Liver (tissue), 9 donors: ENCODE measurements around the gene STK40. TPM values are rescaled to one million over a fixed set of nuclear protein-coding genes. Genes with fewer than 3 reads are reported as not detected.

Experiments
- DNase-seq: peaks from one replicate; pipeline ENCODE4 v3.0.0-alpha.2; 2017; ENCODE audit warnings: low spot score
- H3K27ac ChIP-seq, 2 donors: one replicate each; pipeline ENCODE4 v1.7.0; 2013; ENCODE audit warnings: inconsistent platforms in 2 of 2, low read length in 2 of 2, control low read depth in 1 of 2, low read depth in 1 of 2, mild to moderate bottlenecking in 1 of 2
- H3K27me3 ChIP-seq, 4 donors: one replicate each; pipeline versions ENCODE4 v1.6.1 to v1.7.0; 2013; ENCODE audit warnings: low read length in 3 of 4, inconsistent platforms in 1 of 4, mild to moderate bottlenecking in 1 of 4, moderate library complexity in 1 of 4; ENCODE audit not compliant: control insufficient read depth in 4 of 4, insufficient read depth in 4 of 4
- H3K36me3 ChIP-seq, 4 donors: one replicate each; pipeline versions ENCODE4 v1.6.1 to v1.7.0; 2013; ENCODE audit warnings: low read length in 3 of 4, mild to moderate bottlenecking in 3 of 4, low read depth in 1 of 4, moderate library complexity in 1 of 4; ENCODE audit not compliant: control insufficient read depth in 4 of 4, insufficient read depth in 3 of 4
- H3K4me1 ChIP-seq, 4 donors: one replicate each; pipeline versions ENCODE4 v1.6.1 to v1.7.0; 2013; ENCODE audit warnings: low read length in 3 of 4, mild to moderate bottlenecking in 3 of 4, moderate library complexity in 1 of 4; ENCODE audit not compliant: control insufficient read depth in 4 of 4, insufficient read depth in 4 of 4
- H3K4me3 ChIP-seq, 3 donors: one replicate each; pipeline versions ENCODE4 v1.6.1 to v1.7.0; 2013; ENCODE audit warnings: low read length in 3 of 3, control low read depth in 1 of 3, low read depth in 1 of 3, mild to moderate bottlenecking in 1 of 3
- H3K9ac ChIP-seq, 2 donors: one replicate each; pipeline ENCODE4 v1.7.0; 2013; ENCODE audit warnings: low read length in 2 of 2, mild to moderate bottlenecking in 2 of 2, moderate library complexity in 2 of 2, control low read depth in 1 of 2, low read depth in 1 of 2
- H3K9me3 ChIP-seq, 4 donors: one replicate each; pipeline versions ENCODE4 v1.6.1 to v1.7.0; 2013; ENCODE audit warnings: low read length in 3 of 4; ENCODE audit not compliant: control insufficient read depth in 4 of 4
- ATF3 ChIP-seq: IDR thresholded peaks from 2 replicates; pipeline ENCODE4 v1.6.1; 2016; ENCODE audit warnings: antibody characterized with exemption
- EGR1 ChIP-seq, 2 donors: IDR thresholded peaks; 2 replicates each; pipeline ENCODE4 v1.6.1; 2016 to 2018; ENCODE audit warnings: antibody characterized with exemption in 2 of 2, low read depth in 2 of 2
- FOXA1 ChIP-seq: IDR thresholded peaks from 2 replicates; pipeline ENCODE4 v1.6.1; 2016; ENCODE audit warnings: antibody characterized with exemption
- GABPA ChIP-seq, 2 donors: IDR thresholded peaks in 1 of 2; conservative IDR thresholded peaks in 1 of 2; 2 replicates each; pipeline ENCODE4 v1.6.1; 2016; ENCODE audit warnings: antibody characterized with exemption in 2 of 2, mild to moderate bottlenecking in 1 of 2, moderate library complexity in 1 of 2
- HNF4A ChIP-seq, 2 donors: conservative IDR thresholded peaks; 2 replicates each; pipeline ENCODE4 v1.6.1; 2016; ENCODE audit warnings: antibody characterized with exemption in 2 of 2, mild to moderate bottlenecking in 2 of 2
- HNF4G ChIP-seq: IDR thresholded peaks from 2 replicates; pipeline ENCODE4 v1.6.1; 2016; ENCODE audit warnings: antibody characterized with exemption
- JUND ChIP-seq, 2 donors: IDR thresholded peaks; 2 replicates each; pipeline ENCODE4 v1.6.1; 2016; ENCODE audit warnings: antibody characterized with exemption in 2 of 2
- MAX ChIP-seq: IDR thresholded peaks from 2 replicates; pipeline ENCODE4 v1.6.1; 2016; ENCODE audit warnings: antibody characterized with exemption
- NR2F2 ChIP-seq: IDR thresholded peaks from 2 replicates; pipeline ENCODE4 v1.6.1; 2016; ENCODE audit warnings: antibody characterized with exemption
- RAD21 ChIP-seq, 2 donors: IDR thresholded peaks; 2 replicates each; pipeline ENCODE4 v1.6.1; 2016; ENCODE audit warnings: antibody characterized with exemption in 2 of 2, mild to moderate bottlenecking in 2 of 2
- REST ChIP-seq: IDR thresholded peaks from 2 replicates; pipeline ENCODE4 v1.6.1; 2016; ENCODE audit warnings: antibody characterized with exemption, mild to moderate bottlenecking
- RXRA ChIP-seq, 2 donors: IDR thresholded peaks; 2 replicates each; pipeline ENCODE4 v1.6.1; 2017 to 2018; ENCODE audit warnings: antibody characterized with exemption in 2 of 2, mild to moderate bottlenecking in 1 of 2
- SP1 ChIP-seq: IDR thresholded peaks from 2 replicates; pipeline ENCODE4 v1.6.1; 2018; ENCODE audit warnings: antibody characterized with exemption, mild to moderate bottlenecking
- TAF1 ChIP-seq: conservative IDR thresholded peaks from 2 replicates; pipeline ENCODE4 v1.6.1; 2016; ENCODE audit warnings: antibody characterized with exemption, mild to moderate bottlenecking
- YY1 ChIP-seq: IDR thresholded peaks from 2 replicates; pipeline ENCODE4 v1.6.1; 2016; ENCODE audit warnings: antibody characterized with exemption, mild to moderate bottlenecking
- ZBTB33 ChIP-seq: IDR thresholded peaks from 2 replicates; pipeline ENCODE4 v1.6.1; 2016; ENCODE audit warnings: antibody characterized with exemption
- WGBS: extraction: QIAGEN DNeasy Blood & Tissue Kit; methylation state at CpG from one replicate; pipeline ENCODE4 v1.1.7; 2013; 5-methylcytosine and 5-hydroxymethylcytosine counted together
- polyA plus RNA-seq, 2 donors: library from polyadenylated mRNA; stranded (reverse) in 1 of 2; unstranded in 1 of 2; fragments of 200-250 nt in 1 of 2; fragments of >200 nt in 1 of 2; fragmentation: Nextera tagmentation in 1 of 2; extraction: Ambion mirVana in 1 of 2; gene quantifications; one replicate each; pipeline versions ENCODE4 v1.2.1 to v1.2.3, GENCODE V29; 2013 to 2015
- total RNA-seq, 2 donors: library from RNA; depleted of rRNA; stranded (reverse); fragments of >200 nt; gene quantifications; one replicate each; pipeline ENCODE4 v1.2.3, GENCODE V29; 2014
- donor health status: healthy.
- donor health status: healthy.
- donor health status: healthy.
- donor health status: healthy.
- donor health status: healthy.

Gene STK40
- total and polyA plus RNA-seq, 4 donors: 13.0 to 26.8 (median 21.9) TPM

- H3K9me3 ChIP-seq: no peaks in the 10 kb centered on the region
- peaks cover 0 to 2% (median under 1%) of the 10 kb centered on the region in 4 donors for H3K36me3 ChIP-seq
- H3K4me3 ChIP-seq: no peak overlapping the region
- H3K4me1 ChIP-seq: peaks cover 0 to 4% (median 2%) of the 10 kb centered on the region in 4 donors
- no peak for DNase-seq
- H3K27me3 ChIP-seq: no peaks in the 10 kb centered on the region
- no peak overlapping the region for H3K27ac ChIP-seq
- TF ChIP-seq NR2F2 (no peak), HNF4A (conservative IDR thresholded peaks at IDR 0.05) (no peak), JUND (IDR thresholded peaks at IDR 0.05) (no peak), MAX (no peak), YY1 (no peak), FOXA1 (no peak), RXRA (IDR thresholded peaks at IDR 0.05) (no peak), HNF4G (no peak), RAD21 (IDR thresholded peaks at IDR 0.05) (no peak), ZBTB33 (no peak), ATF3 (no peak), REST (no peak), TAF1 (no peak)
- WGBS: 87% methylated on average over 3 of the region's 3 CpGs
- no peak overlapping the region for H3K9ac ChIP-seq
Measured at GRCh38 chr1:36419140-36419539, 33.4 kb upstream of the STK40 start.

GRCh38 chr1:36417931-36418330 is 32.2 kb upstream of the STK40 start:
- no peak overlapping the region for H3K9ac ChIP-seq
- 93% methylated on average over 9 of the region's 9 CpGs for WGBS
- H3K36me3 ChIP-seq: peaks cover 0 to 2% (median under 1%) of the 10 kb centered on the region in 4 donors
- no peaks in the 10 kb centered on the region for H3K9me3 ChIP-seq
- DNase-seq: no peak
- H3K27ac ChIP-seq: no peak overlapping the region
- H3K4me3 ChIP-seq: no peak overlapping the region
- TF ChIP-seq SP1 (no peak), ATF3 (no peak), REST (no peak), NR2F2 (no peak), TAF1 (no peak), JUND (IDR thresholded peaks at IDR 0.05) (no peak), GABPA (IDR thresholded peaks at IDR 0.05 in 1 of 2, conservative IDR thresholded peaks at IDR 0.05 in 1 of 2) (no peak), EGR1 (IDR thresholded peaks at IDR 0.05; ENCODE audit: low read depth in 2 of 2) (no peak), MAX (no peak), ZBTB33 (no peak), RXRA (IDR thresholded peaks at IDR 0.05) (no peak), HNF4A (conservative IDR thresholded peaks at IDR 0.05) (no peak), HNF4G (no peak), YY1 (no peak), RAD21 (IDR thresholded peaks at IDR 0.05) (no peak)
- H3K27me3 ChIP-seq: no peaks in the 10 kb centered on the region
- H3K4me1 ChIP-seq: peaks cover 0 to 4% (median 2%) of the 10 kb centered on the region in 4 donors
